Uterus (tissue), 4 donors: ENCODE measurements around the gene CGNL1. TPM values are rescaled to one million over a fixed set of nuclear protein-coding genes. Genes with fewer than 3 reads are reported as not detected.
A peak's percentile ranks its signal among the peaks of the same experiment; 100 is the strongest.

Experiments used
- DNase-seq, 2 donors: peaks; one replicate each; pipeline ENCODE4 v3.0.0-alpha.2; 2019 to 2020
- H3K27ac ChIP-seq, 2 donors: fragments of 200-600 bp; sonication (generic); 1 replicate in 1 of 2; 2 replicates in 1 of 2; pipeline ENCODE4 v1.5.1; 2016 to 2018
- H3K27me3 ChIP-seq, 2 donors: fragments of 200-600 bp; sonication (generic); one replicate each; pipeline ENCODE4 v1.5.1; 2018 to 2019; ENCODE audit warnings: control low read depth in 1 of 2
- H3K36me3 ChIP-seq, 2 donors: fragments of 200-600 bp; sonication (generic); one replicate each; pipeline ENCODE4 v1.5.1; 2019; ENCODE audit warnings: control low read depth in 1 of 2
- H3K4me1 ChIP-seq, 2 donors: fragments of 200-600 bp; sonication (generic); one replicate each; pipeline ENCODE4 v1.5.1; 2018 to 2019; ENCODE audit warnings: control low read depth in 1 of 2
- H3K4me3 ChIP-seq, 2 donors: fragments of 200-600 bp; sonication (generic); 1 replicate in 1 of 2; 2 replicates in 1 of 2; pipeline ENCODE4 v1.5.1; 2018 to 2019; ENCODE audit warnings: mild to moderate bottlenecking in 1 of 2
- H3K9me3 ChIP-seq, 2 donors: fragments of 200-600 bp; sonication (generic); one replicate each; pipeline ENCODE4 v1.5.1; 2019; ENCODE audit warnings: control low read depth in 1 of 2
- CTCF ChIP-seq, 4 experiments: fragments of 200-600 bp in 2 of 4; fragments of 450-650 bp in 2 of 4; sonication (generic) in 2 of 4; IDR thresholded peaks; one replicate each; pipeline ENCODE4 v1.5.1; 2016 to 2019; ENCODE audit warnings: antibody characterized with exemption in 4 of 4, mild to moderate bottlenecking in 2 of 4, moderate library complexity in 1 of 4
- POLR2A ChIP-seq, 2 donors: fragments of 450-650 bp; IDR thresholded peaks; one replicate each; pipeline ENCODE4 v1.6.1; 2016; ENCODE audit warnings: antibody characterized with exemption in 2 of 2, mild to moderate bottlenecking in 1 of 2, moderate library complexity in 1 of 2
- intact Hi-C: fragments of 100-400 bp; cut with DNase I; formaldehyde crosslinking; loops from one replicate; pipeline ENCODE4 v1.15.1; 2023; ENCODE audit warnings: low total_unique reads
- total RNA-seq, 4 donors: library from RNA; depleted of rRNA in 3 of 4; stranded (reverse); fragments of >200 nt in 3 of 4; gene quantifications; one replicate each; pipeline versions ENCODE4 v1.1.0 to v1.2.4, GENCODE V29; 2014 to 2023
- donor health status: DM: yes; HTN: yes; CAD: no.

The CGNL1 gene
- total RNA-seq, 4 donors from 2014 or later, result 15.1 to 74.4 (median 31.7) TPM

GRCh38 chr15:57532731-57533447 is 156.6 kb downstream of the CGNL1 start:
- no peak for DNase-seq
- no peak for TF ChIP-seq POLR2A (IDR thresholded peaks at IDR 0.05)
- TF ChIP-seq CTCF (IDR thresholded peaks at IDR 0.05), result no peak
- Histone ChIP-seq H3K27ac (no peak overlapping the region), H3K4me1 (peaks cover 0 to 3% of the 10 kb centered on the region in 2 donors), H3K27me3 (no peaks in the 10 kb centered on the region), H3K9me3 (no peaks in the 10 kb centered on the region), H3K4me3 (no peak overlapping the region), H3K36me3 (no peaks in the 10 kb centered on the region)
- intact Hi-C loops, result no loop called here

DNA sequence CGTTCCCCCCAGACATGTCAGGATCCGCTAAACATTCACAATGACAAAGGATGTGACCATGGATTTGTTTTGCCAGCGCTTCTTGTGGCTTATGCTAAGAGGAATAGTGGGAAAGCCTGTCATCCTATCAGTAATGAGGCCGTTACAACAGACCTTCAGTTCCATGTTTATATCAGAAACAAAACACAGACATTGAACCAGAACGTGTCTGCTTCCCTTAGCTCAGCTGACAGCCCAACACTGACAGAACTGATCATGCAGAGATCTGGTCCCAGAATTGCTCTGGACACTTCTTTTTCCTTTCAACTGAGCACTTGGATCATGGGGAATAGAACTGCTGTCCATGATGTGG is 157.1 kb downstream of the CGNL1 start:
- Histone ChIP-seq H3K4me1 (peaks cover 0 to 3% of the 10 kb centered on the region in 2 donors), H3K27ac (peak overlapping the region in 1 of 2 donors; percentile 45), H3K36me3 (no peaks in the 10 kb centered on the region), H3K4me3 (no peak overlapping the region), H3K9me3 (no peaks in the 10 kb centered on the region), H3K27me3 (no peaks in the 10 kb centered on the region)
- TF ChIP-seq POLR2A (IDR thresholded peaks at IDR 0.05), result no peak
- TF ChIP-seq CTCF (IDR thresholded peaks at IDR 0.05), result no peak
- DNase-seq, result no peak
- intact Hi-C loops, result no loop called here

GRCh38 chr15:57534281-57534680 is 158.0 kb downstream of the CGNL1 start:
- TF ChIP-seq CTCF (IDR thresholded peaks at IDR 0.05) (no peak), POLR2A (IDR thresholded peaks at IDR 0.05) (no peak)
- no peak for DNase-seq
- Histone ChIP-seq H3K9me3 (no peaks in the 10 kb centered on the region), H3K36me3 (no peaks in the 10 kb centered on the region), H3K4me3 (no peak overlapping the region), H3K4me1 (peaks cover 0 to 3% of the 10 kb centered on the region in 2 donors), H3K27me3 (no peaks in the 10 kb centered on the region), H3K27ac (peak overlapping the region in 1 of 2 donors; percentile 45)
- intact Hi-C loops, result no loop called here

DNA sequence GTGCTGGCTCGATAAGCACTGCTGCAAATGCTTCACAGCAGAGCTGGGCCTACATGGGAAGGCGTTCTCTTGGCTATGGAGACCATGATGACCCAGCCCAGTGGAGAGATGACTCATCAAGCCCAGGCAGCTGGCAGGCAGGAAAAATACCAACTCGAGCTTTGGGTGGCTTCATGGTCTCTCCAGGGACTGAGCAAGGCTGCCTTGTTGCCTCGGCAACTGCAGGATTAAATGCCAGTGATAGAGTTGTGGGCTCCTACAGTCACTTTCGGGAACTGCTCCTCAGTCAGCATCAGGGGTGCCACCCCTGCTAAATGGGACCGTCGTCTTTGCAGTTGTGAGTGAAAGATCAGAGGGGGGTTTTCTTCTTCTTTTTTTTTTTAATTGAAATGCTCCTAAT is 160.8 kb downstream of the CGNL1 start:
- Histone ChIP-seq H3K27me3 (no peaks in the 10 kb centered on the region), H3K9me3 (no peaks in the 10 kb centered on the region), H3K27ac (peak overlapping the region in 1 of 2 donors; percentile 27), H3K4me1 (peaks cover 1 to 3% of the 10 kb centered on the region in 2 donors), H3K4me3 (no peak overlapping the region), H3K36me3 (no peaks in the 10 kb centered on the region)
- TF ChIP-seq POLR2A (IDR thresholded peaks at IDR 0.05), result no peak
- no peak for TF ChIP-seq CTCF (IDR thresholded peaks at IDR 0.05)
- intact Hi-C loops, result no loop called here
- peak; percentile 50 to 53 for DNase-seq

- Histone ChIP-seq H3K4me1 (peaks cover 3 to 5% of the 10 kb centered on the region in 2 donors), H3K27me3 (no peaks in the 10 kb centered on the region), H3K4me3 (no peak overlapping the region), H3K9me3 (no peaks in the 10 kb centered on the region), H3K36me3 (no peaks in the 10 kb centered on the region), H3K27ac (peak overlapping the region in 1 of 2 donors; percentile 27)
- intact Hi-C loops, result no loop called here
- TF ChIP-seq CTCF (IDR thresholded peaks at IDR 0.05) (no peak), POLR2A (IDR thresholded peaks at IDR 0.05) (no peak)
- DNase-seq, result no peak
These were observed 161.4 kb downstream of the CGNL1 start for GRCh38 chr15:57537488-57538264.
